CD4-positive, alpha-beta T cell treated with Interleukin-6 for 4 hours (primary cell): ENCODE measurements around the gene RPL27A.
"Not testable (repeated sequence)": the region's sequence is repeated elsewhere in the genome, so short reads cannot be mapped to it uniquely, and the experiment has no call there.

ENCODE experiments used
- DNase-seq: peaks from one replicate; pipeline ENCODE4 v3.0.0-alpha.2; 2020; ENCODE audit warnings: mixed read lengths

The RPL27A gene

GRCh38 chr11:8682303-8683114 is at the start of gene RPL27A, which contains the start of gene TRIM66:
RPL27A (plus strand) TSS chr11:8682792; CDS start chr11:8682814, 22 bp downstream.
TRIM66 (minus strand) TSS chr11:8682665; CDS start chr11:8672274, 10,391 bp downstream.
- DNase-seq: peak; percentile 99

- DNase-seq: no peak
These were observed 48.1 kb upstream of the RPL27A start for GRCh38 chr11:8634498-8634897.

GRCh38 chr11:8636127-8636526 is 46.5 kb upstream of the RPL27A start:
- DNase-seq: no peak

GRCh38 chr11:8638300-8638699 is 44.3 kb upstream of the RPL27A start:
- no peak for DNase-seq

- DNase-seq: no peak
These were observed 42.9 kb upstream of the RPL27A start for GRCh38 chr11:8639655-8640054.

GRCh38 chr11:8640267-8640906 is 42.2 kb upstream of the RPL27A start:
- DNase-seq: no peak

GRCh38 chr11:8641332-8641731 is 41.3 kb upstream of the RPL27A start:
- DNase-seq: no peak

- DNase-seq: no peak
These were observed 40.3 kb upstream of the RPL27A start for GRCh38 chr11:8642196-8642841.

- no peak for DNase-seq
These were observed 35.7 kb upstream of the RPL27A start for GRCh38 chr11:8646873-8647272.

- no peak for DNase-seq
These were observed 33.2 kb upstream of the RPL27A start for GRCh38 chr11:8649361-8649760.

- no peak for DNase-seq
These were observed 32.1 kb upstream of the RPL27A start for GRCh38 chr11:8650401-8650990.

- DNase-seq: no peak
These were observed 30.5 kb upstream of the RPL27A start for GRCh38 chr11:8652140-8652539.

- DNase-seq: no peak
These were observed 28.1 kb upstream of the RPL27A start for GRCh38 chr11:8654503-8654902.

- DNase-seq: no peak
These were observed 26.3 kb upstream of the RPL27A start for GRCh38 chr11:8656291-8656690.

- no peak for DNase-seq
These were observed 24.1 kb upstream of the RPL27A start for GRCh38 chr11:8658321-8659057.

- DNase-seq: no peak
These were observed 21.4 kb upstream of the RPL27A start for GRCh38 chr11:8661001-8661795.

- DNase-seq: no peak
These were observed 17.4 kb upstream of the RPL27A start for GRCh38 chr11:8665222-8665621.

GRCh38 chr11:8670081-8670480 is 12.5 kb upstream of the RPL27A start:
- not testable (repeated sequence) for DNase-seq

- no peak for DNase-seq
These were observed 11.4 kb upstream of the RPL27A start for GRCh38 chr11:8671193-8671612.

- no peak for DNase-seq
These were observed 10.9 kb upstream of the RPL27A start for GRCh38 chr11:8671651-8672062.

GRCh38 chr11:8672346-8672745 is 10.2 kb upstream of the RPL27A start:
- no peak for DNase-seq

GRCh38 chr11:8674859-8675258 is 7.7 kb upstream of the RPL27A start:
- DNase-seq: no peak
